ENCODE measurements around the gene SUGCT.

SUGCT gene

GRCh38 chr7:40885503-40885902 is 750.7 kb downstream of the SUGCT start:
- no peak overlapping the region for H3K4me3 ChIP-seq (ENCODE audit: low read depth, low read length)
- in situ Hi-C loops (cut with HindIII; ENCODE audit: low sequenced_read_pairs) = no loop called here
- TF ChIP-seq CTCF (IDR thresholded peaks at IDR 0.05; ENCODE audit: low read depth, low read length, missing control alignments) = no peak
- DNase-seq (ENCODE audit: low read depth) = no peak

GRCh38 chr7:40887099-40887498 is 752.3 kb downstream of the SUGCT start:
- no peak for TF ChIP-seq CTCF (IDR thresholded peaks at IDR 0.05; ENCODE audit: low read depth, low read length, missing control alignments)
- in situ Hi-C loops (cut with HindIII; ENCODE audit: low sequenced_read_pairs) = no loop called here
- no peak for DNase-seq (ENCODE audit: low read depth)
- no peak overlapping the region for H3K4me3 ChIP-seq (ENCODE audit: low read depth, low read length)

- in situ Hi-C loops (cut with HindIII; ENCODE audit: low sequenced_read_pairs) = no loop called here
- TF ChIP-seq CTCF (IDR thresholded peaks at IDR 0.05; ENCODE audit: low read depth, low read length, missing control alignments) = no peak
Measured at GRCh38 chr7:40888499-40888898, 753.7 kb downstream of the SUGCT start.

GRCh38 chr7:40889099-40889498 is 754.3 kb downstream of the SUGCT start:
- DNase-seq (ENCODE audit: low read depth) = no peak
- TF ChIP-seq CTCF (IDR thresholded peaks at IDR 0.05; ENCODE audit: low read depth, low read length, missing control alignments) = no peak
- in situ Hi-C loops (cut with HindIII; ENCODE audit: low sequenced_read_pairs) = no loop called here
- H3K4me3 ChIP-seq (ENCODE audit: low read depth, low read length) = no peak overlapping the region

More at GRCh38 chr7:40888499-40888898, 753.7 kb downstream of the SUGCT start:
- H3K4me3 ChIP-seq (ENCODE audit: low read depth, low read length) = no peak overlapping the region
- DNase-seq (ENCODE audit: low read depth) = no peak

GRCh38 chr7:40889539-40889938 is 754.7 kb downstream of the SUGCT start:
- in situ Hi-C loops (cut with HindIII; ENCODE audit: low sequenced_read_pairs) = no loop called here
- DNase-seq (ENCODE audit: low read depth) = no peak
- no peak for TF ChIP-seq CTCF (IDR thresholded peaks at IDR 0.05; ENCODE audit: low read depth, low read length, missing control alignments)
- H3K4me3 ChIP-seq (ENCODE audit: low read depth, low read length) = no peak overlapping the region

GRCh38 chr7:40890088-40890692 is 755.4 kb downstream of the SUGCT start:
- H3K4me3 ChIP-seq (ENCODE audit: low read depth, low read length) = no peak overlapping the region
- TF ChIP-seq CTCF (IDR thresholded peaks at IDR 0.05; ENCODE audit: low read depth, low read length, missing control alignments) = no peak
- in situ Hi-C loops (cut with HindIII; ENCODE audit: low sequenced_read_pairs) = no loop called here
- no peak for DNase-seq (ENCODE audit: low read depth)

Data from astrocyte of the cerebellum (primary cell).